Skeletal muscle cell (primary cell): ENCODE data around the gene CCR6.

Source experiments
- DNase-seq: peaks from one replicate; pipeline ENCODE4 v3.0.0-alpha.2; 2010; ENCODE audit warnings: low read depth
- H3K4me3 ChIP-seq: 2 replicates; pipeline ENCODE4 v1.5.1; 2011; ENCODE audit warnings: low read depth, mild to moderate bottlenecking, control low read depth, low read length, moderate library complexity

Gene CCR6

DNA sequence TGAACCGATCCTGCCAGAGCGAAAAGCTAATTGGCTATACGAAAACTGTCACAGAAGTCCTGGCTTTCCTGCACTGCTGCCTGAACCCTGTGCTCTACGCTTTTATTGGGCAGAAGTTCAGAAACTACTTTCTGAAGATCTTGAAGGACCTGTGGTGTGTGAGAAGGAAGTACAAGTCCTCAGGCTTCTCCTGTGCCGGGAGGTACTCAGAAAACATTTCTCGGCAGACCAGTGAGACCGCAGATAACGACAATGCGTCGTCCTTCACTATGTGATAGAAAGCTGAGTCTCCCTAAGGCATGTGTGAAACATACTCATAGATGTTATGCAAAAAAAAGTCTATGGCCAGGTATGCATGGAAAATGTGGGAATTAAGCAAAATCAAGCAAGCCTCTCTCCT lies 14.2 kb downstream of the CCR6 start:
- DNase-seq = no peak
- no peak overlapping the region for H3K4me3 ChIP-seq

DNA sequence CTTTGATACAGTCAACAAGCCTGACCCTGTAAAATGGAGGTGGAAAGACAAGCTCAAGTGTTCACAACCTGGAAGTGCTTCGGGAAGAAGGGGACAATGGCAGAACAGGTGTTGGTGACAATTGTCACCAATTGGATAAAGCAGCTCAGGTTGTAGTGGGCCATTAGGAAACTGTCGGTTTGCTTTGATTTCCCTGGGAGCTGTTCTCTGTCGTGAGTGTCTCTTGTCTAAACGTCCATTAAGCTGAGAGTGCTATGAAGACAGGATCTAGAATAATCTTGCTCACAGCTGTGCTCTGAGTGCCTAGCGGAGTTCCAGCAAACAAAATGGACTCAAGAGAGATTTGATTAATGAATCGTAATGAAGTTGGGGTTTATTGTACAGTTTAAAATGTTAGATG lies 15.0 kb downstream of the CCR6 start:
- DNase-seq = no peak
- H3K4me3 ChIP-seq = no peak overlapping the region

DNA sequence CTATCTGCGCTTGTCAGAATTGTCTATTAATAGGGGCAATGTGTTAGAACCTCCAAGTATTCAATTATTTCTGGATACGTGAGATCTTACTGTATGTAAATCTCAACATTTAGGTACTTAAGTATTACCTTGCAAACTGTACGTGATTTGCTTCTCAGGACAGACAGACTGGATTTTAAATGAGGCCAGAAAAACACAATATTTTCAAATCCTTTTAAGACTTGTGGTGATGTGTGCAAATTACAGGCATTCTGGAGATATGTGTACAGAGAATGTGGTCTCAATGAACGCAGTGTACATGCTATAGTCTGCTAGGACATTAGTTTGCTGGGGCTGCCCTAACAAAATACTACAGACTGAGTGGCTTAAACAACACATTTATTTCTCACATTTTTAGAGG lies 16.9 kb downstream of the CCR6 start:
- DNase-seq = no peak
- no peak overlapping the region for H3K4me3 ChIP-seq

DNA sequence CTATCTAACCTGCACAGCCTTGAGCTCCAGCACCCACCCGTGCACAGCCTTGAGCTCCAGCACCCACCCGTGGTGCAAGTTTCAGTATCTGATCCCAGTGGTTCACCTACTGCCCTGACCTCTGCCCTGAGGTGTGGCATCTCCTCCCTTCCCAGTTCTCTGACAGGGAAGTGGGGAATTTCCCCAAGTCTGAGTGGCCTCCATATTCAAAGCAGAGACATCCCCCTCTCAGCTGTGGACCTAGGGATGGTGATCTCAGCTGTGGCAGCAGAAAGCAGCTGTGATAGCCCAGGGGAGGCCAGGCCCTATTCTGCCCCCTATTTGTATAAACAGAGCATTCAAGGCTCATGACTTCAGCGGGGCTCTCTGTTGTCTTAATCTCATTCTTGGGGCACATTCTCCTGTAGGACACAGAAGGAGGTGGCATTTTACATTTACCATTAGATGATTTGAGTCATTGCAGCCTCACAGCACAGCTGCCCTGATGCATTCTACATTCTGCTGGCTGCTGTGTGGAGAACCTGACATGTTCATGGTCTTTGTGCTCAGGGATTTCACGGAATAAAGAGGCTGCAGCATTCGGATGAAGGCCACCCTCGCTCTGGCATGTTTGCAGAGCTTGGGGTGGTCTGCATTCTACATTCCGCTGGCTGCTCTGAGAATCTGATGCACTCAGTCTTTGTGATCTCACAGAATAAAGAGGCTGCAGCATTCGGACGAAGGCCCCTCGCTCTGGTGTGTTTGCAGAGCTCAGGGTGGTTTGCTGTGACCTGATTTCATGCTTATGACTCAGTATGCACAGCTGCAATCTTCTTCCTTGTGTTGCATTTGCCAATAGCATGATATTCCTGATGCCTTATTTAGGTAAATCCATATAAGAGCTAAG lies 17.9 kb downstream of the CCR6 start:
- DNase-seq = peak; percentile 10
- H3K4me3 ChIP-seq = no peak overlapping the region

DNA sequence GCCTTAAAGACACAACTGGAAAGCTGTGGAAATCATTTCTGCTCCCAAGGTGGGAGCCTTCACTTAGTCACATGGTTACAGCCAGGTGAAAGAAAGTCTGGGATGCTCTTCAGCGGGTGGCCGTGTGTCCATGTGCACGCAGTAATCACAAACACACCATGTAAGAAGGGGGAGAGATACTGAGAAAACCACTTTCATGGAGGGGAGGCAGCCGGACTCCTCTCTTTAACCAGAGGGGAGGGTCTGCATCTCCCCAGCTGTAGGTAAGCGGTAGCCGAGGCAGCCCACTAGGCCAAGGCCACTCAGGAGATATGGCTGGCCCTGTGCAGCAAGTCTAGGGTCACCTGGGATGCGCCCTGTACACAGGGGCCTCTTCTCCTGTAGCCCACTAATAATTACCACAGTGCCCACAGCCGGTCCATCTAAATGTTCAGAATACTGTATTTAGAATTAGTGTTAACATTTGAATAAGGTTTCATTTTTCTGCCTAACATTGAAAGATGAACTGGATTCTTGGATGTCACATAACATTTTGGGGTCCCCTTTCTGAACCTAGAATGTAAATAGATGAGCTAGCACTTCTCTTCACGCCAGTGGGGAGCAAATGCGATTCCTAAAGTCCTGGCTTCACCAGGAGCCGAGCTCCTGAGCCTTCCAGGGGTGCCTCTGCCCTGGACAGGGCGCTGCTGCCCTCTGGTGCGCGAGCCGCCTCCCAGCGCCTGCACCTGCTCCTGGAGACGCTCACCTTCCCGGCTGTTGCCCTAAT lies 19.0 kb downstream of the CCR6 start:
- no peak for DNase-seq
- no peak overlapping the region for H3K4me3 ChIP-seq

DNA sequence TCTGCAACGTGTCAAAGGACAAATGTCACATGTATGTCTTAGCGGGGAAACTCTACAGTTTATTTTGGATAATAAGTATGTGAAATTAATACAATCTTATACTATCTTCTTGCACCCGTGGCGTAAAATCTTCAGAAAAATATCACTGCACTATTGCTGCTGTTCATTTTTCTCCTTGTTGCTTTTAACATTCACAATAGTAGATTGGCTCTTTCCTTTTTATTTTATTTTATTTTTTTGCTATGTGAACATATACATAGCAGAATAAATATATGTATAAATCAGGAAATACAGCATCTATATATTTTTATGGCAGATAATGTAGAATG lies 19.5 kb downstream of the CCR6 start:
- DNase-seq = no peak
- H3K4me3 ChIP-seq = no peak overlapping the region

DNA sequence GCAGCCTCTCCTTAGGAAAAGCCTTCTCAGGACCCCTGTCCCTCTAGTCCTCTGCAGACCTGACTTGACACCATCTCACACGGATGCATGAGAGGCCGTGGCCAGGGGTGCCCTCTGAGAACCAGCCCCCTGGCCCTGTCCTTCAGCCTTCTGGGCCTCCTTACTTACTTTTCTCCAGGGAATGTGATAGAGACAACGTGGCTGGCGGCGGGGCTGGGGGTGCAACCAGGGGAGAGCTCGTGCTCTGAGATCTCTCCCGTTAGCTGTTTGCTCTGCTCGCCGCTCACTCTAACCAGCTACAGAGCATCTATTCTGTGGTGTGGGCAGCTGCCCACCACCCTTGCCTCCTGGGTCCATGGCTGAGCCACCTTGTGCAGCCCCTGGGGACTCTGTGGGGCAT lies 20.1 kb downstream of the CCR6 start:
- H3K4me3 ChIP-seq = no peak overlapping the region
- no peak for DNase-seq

DNA sequence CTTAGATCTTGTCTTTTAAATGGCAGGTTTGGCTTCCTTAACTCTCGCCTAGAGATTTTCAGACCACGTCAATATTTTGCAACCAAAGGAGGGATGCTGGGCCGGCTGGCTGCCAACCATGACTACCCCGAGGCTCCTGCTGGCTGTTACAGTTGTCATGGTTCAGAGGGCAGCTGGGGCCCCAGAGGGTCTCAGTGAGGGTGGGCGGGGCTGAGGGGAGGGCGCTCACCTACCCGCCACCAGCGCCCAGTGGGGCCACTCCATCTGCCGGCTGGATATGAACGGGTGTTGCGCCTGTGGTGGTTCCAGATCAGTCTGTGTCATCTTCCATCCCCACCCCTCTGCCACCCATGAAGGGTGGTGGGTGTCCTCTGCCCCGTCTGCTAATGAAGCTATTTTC lies 22.6 kb downstream of the CCR6 start:
- no peak for DNase-seq
- no peak overlapping the region for H3K4me3 ChIP-seq

DNA sequence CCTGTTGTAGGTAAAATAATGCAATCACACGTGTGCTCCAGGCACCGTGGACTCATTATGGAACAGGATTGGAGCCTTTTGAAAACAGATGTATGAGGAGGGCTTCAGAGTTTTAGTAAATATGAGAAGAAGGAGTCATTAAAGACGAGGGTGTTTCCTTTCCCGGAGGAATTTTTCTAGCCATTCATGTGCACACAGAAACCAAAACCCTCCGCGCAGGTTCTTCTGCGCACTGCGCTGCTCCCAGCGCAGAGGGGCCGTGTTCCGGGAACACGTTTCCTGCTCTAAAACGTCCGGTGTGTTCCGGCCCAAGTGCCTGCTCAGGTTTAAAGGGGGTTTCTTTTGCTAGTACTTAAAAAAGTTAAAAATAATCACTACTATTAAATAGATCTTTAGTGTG lies 23.2 kb downstream of the CCR6 start:
- no peak for DNase-seq
- H3K4me3 ChIP-seq = no peak overlapping the region

DNA sequence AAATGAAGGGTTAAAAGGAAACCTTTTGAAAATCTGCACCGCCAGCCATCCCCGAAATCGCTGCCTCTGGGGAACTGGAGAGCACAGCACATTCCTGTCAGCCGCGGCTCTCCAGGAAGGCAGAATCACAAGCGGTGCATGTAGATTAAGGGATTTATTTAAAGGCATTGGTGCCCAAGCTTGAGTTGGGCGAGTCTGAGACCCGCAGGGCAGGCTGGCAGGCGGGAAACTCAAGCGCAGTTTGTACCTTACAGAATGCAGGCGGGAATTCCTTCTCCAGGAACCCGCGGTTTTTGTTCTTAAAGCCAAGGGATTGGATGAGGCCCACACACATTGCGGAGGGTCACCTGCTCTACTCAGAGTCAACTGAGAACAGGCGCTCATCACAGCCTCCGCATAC lies 24.1 kb downstream of the CCR6 start:
- no peak overlapping the region for H3K4me3 ChIP-seq
- no peak for DNase-seq

DNA sequence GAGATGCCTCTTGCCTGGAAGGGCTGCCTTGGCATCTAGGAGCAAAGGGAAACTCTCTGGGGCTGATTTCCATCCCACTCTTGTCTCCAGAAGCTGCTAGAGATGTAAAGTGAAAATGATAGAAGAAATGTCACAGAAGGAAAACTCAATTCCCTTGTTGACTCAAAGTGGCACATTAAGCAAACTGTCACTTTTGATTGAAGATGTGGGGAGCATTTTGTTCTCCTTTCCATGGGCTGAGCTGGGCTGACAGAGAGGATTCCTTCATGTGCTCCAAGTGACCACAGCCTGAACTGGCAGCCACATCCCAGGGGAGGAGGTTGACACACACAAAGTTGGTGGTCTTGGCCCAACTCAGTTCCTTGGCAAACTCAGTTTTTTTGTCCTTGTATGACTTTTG lies 25.1 kb downstream of the CCR6 start:
- no peak for DNase-seq

DNA sequence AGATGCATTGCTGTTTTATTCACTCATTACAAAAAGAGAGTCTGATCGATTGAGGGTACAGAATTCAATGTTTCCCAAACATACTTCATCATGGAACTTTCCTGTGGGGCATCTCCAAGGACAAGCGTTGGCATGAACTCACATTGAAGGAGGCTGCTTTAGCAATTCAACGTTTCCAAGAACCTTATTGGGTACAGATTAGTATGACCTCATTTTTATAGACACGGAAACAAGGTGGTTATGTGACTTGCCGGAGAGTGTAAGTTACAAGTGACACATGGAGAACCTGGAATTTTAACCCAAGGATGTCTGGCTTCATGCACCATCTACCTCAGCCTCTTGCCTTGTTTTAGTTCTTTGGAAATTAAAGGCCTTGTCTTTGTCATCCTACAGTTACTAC lies 26.1 kb downstream of the CCR6 start:
- no peak for DNase-seq
- H3K4me3 ChIP-seq = no peak overlapping the region

More for the DNA sequence above, 25.1 kb downstream of the CCR6 start:
- H3K4me3 ChIP-seq = no peak overlapping the region

DNA sequence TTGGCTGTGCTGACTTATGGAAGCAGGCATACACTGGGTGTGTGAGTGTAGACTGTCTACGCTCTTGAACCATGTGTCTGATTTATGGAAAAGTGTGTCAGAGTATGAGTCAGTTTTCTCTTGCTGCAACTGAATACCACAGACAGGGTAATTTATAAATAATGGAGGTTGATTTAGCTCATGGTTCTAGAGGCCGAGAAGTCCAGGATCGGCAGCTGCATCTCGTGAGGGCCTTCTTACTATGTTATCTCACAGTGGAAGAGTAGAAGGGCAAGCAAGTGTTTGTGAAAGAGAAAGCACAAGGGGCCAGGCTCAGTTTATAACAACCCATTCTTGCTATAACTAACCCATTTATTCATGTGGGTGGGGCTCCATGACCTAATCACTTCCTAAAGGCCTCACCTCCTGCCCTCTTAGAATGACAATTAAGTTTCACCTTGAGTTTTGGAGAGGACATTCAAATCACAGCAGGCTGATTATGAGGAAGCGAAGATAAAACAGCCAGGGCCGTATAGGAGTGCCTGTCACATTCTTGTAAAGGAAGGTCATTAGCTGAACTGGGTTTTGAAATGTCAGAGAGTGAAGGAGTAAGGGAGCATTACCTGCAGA lies 28.1 kb downstream of the CCR6 start:
- DNase-seq = no peak
- H3K4me3 ChIP-seq = no peak overlapping the region

DNA sequence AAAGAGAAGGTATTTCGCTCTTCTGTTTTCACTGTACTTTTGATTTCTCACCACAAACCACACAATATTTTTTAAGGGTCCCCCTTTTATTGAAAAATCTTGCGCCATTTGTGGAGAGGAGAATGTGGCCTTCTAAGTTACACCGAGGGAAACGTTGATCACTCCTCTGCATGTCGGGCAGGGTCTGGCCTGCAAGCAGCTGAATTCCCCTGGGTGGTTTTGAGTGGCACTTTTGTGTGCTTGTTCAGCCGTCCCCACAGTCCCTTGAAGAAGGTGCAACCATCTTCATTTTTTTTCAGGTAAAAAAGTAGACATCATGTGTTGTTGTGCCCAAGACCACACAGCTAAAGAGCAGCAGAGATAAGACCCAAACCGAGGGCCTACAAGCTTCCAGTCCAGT lies 28.8 kb downstream of the CCR6 start:
- no peak overlapping the region for H3K4me3 ChIP-seq

DNA sequence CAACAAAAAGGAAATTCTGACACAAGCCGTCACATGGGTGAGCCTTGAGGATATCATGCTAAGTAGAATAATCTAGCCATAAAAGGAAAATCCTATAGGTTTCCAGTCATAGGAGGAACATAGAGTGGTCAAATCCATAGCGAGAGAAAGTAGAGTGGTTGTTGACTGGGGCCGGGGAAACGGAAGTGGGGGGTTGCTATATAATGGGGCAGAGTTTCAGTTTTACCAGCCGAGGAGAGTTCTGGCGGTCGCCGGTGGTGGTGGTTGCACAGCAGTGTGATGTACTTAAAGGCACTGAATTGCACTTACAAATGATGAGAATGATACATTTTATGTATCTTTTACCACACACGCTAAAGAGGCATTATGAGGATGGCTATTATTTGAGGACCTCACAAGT lies 30.0 kb downstream of the CCR6 start:
- DNase-seq = no peak
- H3K4me3 ChIP-seq = no peak overlapping the region

More for the DNA sequence above, 28.8 kb downstream of the CCR6 start:
- no peak for DNase-seq

DNA sequence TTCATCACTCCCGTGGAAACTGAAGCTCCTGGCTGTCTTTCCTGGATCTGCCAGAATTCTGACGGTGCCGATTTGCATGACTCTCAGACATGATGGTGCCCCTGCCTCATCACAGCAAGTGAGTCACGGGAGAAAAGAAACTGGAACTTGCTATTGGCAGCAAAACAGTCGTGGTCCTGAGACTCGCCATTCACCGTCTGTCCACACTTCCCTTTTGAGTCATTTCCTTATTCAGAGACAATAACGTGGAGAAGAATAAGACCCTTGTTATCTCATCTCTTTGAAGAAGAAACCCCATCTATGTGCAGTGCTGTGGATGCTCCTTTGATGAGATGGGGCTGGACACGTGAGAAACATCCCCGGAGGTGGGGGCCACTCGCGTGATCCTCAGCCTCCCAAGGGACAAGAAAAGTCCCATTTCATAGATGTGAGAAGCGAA lies 30.6 kb downstream of the CCR6 start:
- H3K4me3 ChIP-seq = no peak overlapping the region
- DNase-seq = no peak

DNA sequence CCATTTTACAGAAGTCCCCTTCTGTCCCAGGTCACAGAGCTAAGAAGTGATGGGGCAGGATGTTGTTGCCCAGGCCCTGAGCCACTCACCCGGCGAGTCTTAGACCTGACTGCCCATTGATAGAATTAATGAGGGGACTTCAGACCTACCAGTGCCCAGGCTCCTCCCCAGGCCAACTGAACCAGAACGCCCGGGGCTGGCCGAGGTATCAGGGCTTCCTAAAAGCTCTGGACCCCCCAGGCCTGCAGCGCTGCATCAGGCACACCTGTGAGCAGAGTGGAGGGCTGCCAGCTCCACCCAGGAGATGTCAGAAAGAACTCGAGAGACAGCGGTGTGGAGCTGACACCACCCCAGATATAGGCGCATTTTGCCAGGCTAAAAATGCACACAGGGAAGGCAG lies 31.4 kb downstream of the CCR6 start:
- H3K4me3 ChIP-seq = no peak overlapping the region
- DNase-seq = no peak

DNA sequence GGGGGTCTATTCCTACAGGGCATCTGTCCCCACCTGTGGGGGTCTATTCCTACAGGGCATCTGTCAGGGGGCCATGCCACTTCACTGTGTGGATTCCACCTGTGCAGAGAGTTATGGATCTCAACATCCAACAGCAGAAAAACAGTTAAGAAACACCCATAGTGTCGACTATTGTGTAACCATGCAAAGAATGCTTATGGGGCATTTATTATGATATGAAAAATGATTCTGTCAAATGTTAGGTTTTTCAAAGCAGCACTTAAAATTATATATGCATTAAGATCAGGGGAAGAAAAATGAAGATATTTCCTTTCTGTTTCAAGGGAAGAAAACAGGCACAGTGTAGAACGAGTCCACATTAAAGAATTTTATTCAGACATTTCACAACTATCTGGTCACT lies 32.0 kb downstream of the CCR6 start:
- H3K4me3 ChIP-seq = no peak overlapping the region
- no peak for DNase-seq

DNA sequence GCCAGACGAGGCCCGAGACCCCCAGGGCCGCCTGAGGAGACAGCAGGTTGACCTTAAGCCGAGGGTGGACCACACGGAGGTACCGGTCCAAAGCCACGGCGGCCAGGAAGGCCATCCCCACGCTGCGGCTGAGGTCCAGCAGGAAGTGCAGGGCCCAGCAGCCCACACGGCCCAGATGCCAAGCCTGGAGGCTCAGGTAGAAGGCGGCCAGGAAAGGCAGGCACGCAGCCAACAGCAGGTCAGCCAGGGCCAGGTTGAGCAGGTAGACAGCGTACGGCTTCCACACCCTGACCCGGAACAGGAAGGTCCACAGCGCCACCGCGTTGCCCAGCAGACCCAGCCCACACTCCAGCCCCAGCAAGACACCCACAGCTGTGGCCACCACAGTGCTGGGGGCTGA lies 34.5 kb downstream of the CCR6 start:
- DNase-seq = no peak
- no peak overlapping the region for H3K4me3 ChIP-seq

DNA sequence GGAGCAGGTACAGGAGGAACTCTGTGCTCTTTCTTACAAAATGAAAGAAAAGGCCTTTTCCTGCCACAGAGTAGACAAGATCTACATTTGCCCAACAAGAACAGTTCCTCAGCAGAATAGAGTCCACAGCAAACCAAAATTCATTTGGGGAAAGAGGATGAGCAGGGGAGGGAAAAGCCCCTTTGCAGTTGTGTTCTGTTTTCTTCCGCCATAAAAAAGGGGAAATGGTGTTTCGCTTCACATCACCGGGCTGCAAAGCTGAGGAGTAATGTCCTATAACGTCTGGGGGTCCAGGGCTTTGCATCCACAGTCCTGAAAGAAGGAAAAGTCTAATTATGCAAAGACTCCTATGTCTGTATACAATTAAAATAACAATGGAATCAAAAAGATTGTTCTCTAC lies 35.0 kb downstream of the CCR6 start, which contains the start of gene GPR31:
Gene GPR31 (minus strand): TSS at position 118 of the 400 bp plus-strand sequence. CDS start 149 bp downstream, outside the sequence.
- no peak within 1 kb of the TSS for H3K4me3 ChIP-seq
- no peak for DNase-seq
